ENCODE measurements around the gene SFRP4.

SFRP4 gene

DNA sequence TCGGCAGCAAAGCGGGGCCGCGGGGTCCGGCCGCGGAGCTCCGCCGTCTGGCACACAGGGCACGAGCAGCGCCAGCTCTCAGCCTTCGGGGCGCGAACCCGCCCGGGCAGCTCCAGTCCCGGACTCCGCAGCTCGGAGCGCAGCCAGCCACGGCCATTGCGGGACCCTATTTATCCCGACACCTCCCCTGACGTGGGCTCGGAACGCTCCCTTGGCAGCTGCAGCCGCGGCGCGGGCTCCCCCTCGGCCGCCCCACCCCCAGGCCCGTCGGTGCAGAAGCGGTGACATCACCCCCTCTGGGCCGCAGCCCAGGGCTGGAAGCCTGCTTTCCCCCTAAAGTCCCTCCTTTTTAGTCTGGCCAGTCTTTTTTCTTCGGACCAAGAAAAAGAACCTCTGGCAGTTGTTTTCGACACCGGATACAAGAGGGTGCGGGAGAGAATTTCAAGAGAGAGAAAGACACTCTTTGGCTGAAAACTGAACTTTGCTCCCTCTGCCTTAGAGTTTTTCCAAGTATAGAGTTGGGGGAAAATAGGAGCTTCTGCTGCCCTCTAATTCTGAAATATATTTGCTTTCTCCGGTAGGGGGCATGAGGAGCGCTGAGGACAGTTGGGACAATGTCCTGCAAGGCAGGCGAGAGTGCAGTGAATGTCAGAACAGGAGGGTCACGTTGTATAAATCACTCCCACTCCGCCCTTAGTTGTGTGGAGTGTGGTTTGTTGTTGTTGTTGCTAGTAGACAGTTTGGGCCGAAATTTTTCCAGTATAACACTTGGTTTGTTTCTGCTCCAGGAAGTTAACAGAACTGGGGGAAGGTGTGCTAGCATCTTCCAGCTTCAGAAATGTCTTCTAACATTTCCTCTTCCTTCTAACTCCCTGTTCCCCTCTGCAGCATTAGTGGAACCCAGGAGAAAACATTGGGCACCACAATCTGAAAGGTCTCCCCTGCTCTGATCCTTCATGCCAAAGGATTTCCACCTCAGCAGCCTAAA, at the start of gene SFRP4:
Gene SFRP4 (minus strand): TSS at position 145 of the 988 bp plus-strand sequence. CDS start 280 bp downstream, outside the sequence.
- no peak within 1 kb of the TSS for H3K9ac ChIP-seq
- no peaks in the 10 kb centered on the region for H3K9me3 ChIP-seq (ENCODE audit: control insufficient read depth, low read length)
- no peaks in the 10 kb centered on the region for H3K4me1 ChIP-seq
- peak within 1 kb of the TSS; percentile 38 for H3K4me3 ChIP-seq (ENCODE audit: low read depth, low read length)
- no peaks in the 10 kb centered on the region for H3K27me3 ChIP-seq (ENCODE audit: control insufficient read depth, insufficient read depth, low read length)
- H2AFZ ChIP-seq, result peak within 1 kb of the TSS; percentile 78
- TF ChIP-seq, protein P1, sequence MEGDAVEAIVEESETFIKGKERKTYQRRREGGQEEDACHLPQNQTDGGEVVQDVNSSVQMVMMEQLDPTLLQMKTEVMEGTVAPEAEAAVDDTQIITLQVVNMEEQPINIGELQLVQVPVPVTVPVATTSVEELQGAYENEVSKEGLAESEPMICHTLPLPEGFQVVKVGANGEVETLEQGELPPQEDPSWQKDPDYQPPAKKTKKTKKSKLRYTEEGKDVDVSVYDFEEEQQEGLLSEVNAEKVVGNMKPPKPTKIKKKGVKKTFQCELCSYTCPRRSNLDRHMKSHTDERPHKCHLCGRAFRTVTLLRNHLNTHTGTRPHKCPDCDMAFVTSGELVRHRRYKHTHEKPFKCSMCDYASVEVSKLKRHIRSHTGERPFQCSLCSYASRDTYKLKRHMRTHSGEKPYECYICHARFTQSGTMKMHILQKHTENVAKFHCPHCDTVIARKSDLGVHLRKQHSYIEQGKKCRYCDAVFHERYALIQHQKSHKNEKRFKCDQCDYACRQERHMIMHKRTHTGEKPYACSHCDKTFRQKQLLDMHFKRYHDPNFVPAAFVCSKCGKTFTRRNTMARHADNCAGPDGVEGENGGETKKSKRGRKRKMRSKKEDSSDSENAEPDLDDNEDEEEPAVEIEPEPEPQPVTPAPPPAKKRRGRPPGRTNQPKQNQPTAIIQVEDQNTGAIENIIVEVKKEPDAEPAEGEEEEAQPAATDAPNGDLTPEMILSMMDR (IDR thresholded peaks at IDR 0.05), result peak; percentile 58
- H3K36me3 ChIP-seq (ENCODE audit: control insufficient read depth, insufficient read depth, low read length), result no peaks in the 10 kb centered on the region
- H3K4me2 ChIP-seq (ENCODE audit: low read length), result peak within 1 kb of the TSS; percentile 52
- no peak within 1 kb of the TSS for H3K27ac ChIP-seq
- H3K79me2 ChIP-seq, result no peaks in the 10 kb centered on the region

DNA sequence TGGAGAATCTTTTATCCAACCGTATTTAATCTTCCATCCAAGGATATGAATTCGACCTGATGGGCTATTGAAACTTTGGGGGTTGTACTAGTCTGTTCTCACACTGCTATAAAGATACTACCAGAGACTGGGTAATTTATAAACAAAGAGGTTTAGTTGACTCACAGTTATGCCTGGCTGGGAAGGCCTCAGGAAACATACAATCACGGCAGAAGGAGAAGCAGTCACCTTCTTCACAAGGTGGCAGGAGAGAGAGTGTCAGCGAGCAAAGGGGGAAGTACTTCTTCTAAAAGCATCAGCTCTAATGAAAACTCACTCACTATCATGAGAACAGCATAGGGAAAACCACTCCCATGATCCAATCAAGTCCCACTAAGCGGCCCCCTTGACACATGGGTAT, 47.6 kb upstream of the SFRP4 start:
- H2AFZ ChIP-seq, result no peak overlapping the region
- TF ChIP-seq, protein P1 (IDR thresholded peaks at IDR 0.05), result no peak
- H3K4me3 ChIP-seq (ENCODE audit: low read depth, low read length), result no peak overlapping the region
- no peak overlapping the region for H3K9ac ChIP-seq
- no peak overlapping the region for H3K27ac ChIP-seq
- no peaks in the 10 kb centered on the region for H3K9me3 ChIP-seq (ENCODE audit: control insufficient read depth, low read length)
- no peaks in the 10 kb centered on the region for H3K4me1 ChIP-seq
- H3K36me3 ChIP-seq (ENCODE audit: control insufficient read depth, insufficient read depth, low read length), result no peaks in the 10 kb centered on the region
- no peak overlapping the region for H3K4me2 ChIP-seq (ENCODE audit: low read length)
- H3K27me3 ChIP-seq (ENCODE audit: control insufficient read depth, insufficient read depth, low read length), result no peaks in the 10 kb centered on the region
- H3K79me2 ChIP-seq, result no peaks in the 10 kb centered on the region

DNA sequence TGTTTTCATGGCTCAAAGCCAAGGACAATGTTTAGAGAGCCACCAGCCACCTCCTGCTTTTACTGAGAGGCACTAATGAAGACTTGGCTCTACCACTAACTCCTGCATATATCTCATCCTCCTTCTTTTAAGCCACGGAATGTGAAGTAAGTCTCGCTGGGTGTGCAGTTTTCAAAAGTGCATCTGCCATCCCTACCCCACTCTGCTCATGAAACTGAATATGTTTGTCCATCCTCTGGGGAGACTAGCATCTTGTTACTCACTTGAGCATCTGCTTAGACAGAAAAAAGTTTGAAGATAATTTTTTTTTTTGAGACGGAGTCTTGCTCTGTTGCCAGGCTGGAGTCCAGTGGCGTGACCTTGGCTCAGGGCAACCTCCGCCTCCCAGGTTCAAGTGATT, 44.6 kb upstream of the SFRP4 start:
- no peak overlapping the region for H2AFZ ChIP-seq
- H3K27me3 ChIP-seq (ENCODE audit: control insufficient read depth, insufficient read depth, low read length), result no peaks in the 10 kb centered on the region
- no peak overlapping the region for H3K4me2 ChIP-seq (ENCODE audit: low read length)
- H3K4me1 ChIP-seq, result no peaks in the 10 kb centered on the region
- no peaks in the 10 kb centered on the region for H3K36me3 ChIP-seq (ENCODE audit: control insufficient read depth, insufficient read depth, low read length)
- H3K9me3 ChIP-seq (ENCODE audit: control insufficient read depth, low read length), result no peaks in the 10 kb centered on the region
- H3K4me3 ChIP-seq (ENCODE audit: low read depth, low read length), result no peak overlapping the region
- no peak overlapping the region for H3K27ac ChIP-seq
- H3K79me2 ChIP-seq, result no peaks in the 10 kb centered on the region
- TF ChIP-seq, protein P1 (IDR thresholded peaks at IDR 0.05), result no peak
- H3K9ac ChIP-seq, result no peak overlapping the region

DNA sequence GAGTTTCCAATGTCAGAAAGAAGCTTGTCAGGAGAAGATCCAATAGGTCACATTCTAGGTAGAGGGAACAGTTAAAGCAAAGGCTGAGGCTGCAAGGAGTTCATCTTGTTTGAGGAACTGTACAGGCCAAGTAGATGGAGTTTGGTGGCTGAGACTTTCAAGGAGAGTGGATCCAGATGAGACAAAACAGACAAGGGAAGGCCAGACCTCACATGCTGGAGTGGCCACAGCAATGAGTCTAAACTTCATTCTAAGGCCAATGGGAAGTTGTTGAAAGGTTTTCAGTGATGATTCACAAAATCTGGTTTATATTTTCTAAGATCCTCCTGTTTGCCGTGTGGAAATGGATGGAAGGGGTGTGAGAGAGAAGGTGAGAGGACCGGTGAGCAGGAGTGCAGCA, 43.9 kb upstream of the SFRP4 start:
- Histone ChIP-seq H3K27ac (no peak overlapping the region), H3K9me3 (ENCODE audit: control insufficient read depth, low read length) (no peaks in the 10 kb centered on the region), H3K27me3 (ENCODE audit: control insufficient read depth, insufficient read depth, low read length) (no peaks in the 10 kb centered on the region), H2AFZ (no peak overlapping the region), H3K4me3 (ENCODE audit: low read depth, low read length) (no peak overlapping the region), H3K36me3 (ENCODE audit: control insufficient read depth, insufficient read depth, low read length) (no peaks in the 10 kb centered on the region), H3K79me2 (no peaks in the 10 kb centered on the region), H3K4me2 (ENCODE audit: low read length) (no peak overlapping the region), H3K4me1 (no peaks in the 10 kb centered on the region), H3K9ac (no peak overlapping the region)
- TF ChIP-seq, protein P1 (IDR thresholded peaks at IDR 0.05), result no peak
